GM18861 (cell line): ENCODE data around the gene PCDHB12.
"Not testable (repeated sequence)": the region's sequence is repeated elsewhere in the genome, so short reads cannot be mapped to it uniquely, and the experiment has no call there.

Experiments
- ATAC-seq: cut with Tn5 transposase; IDR thresholded peaks from one replicate; pipeline ENCODE4 v1.9.1; 2021; ENCODE audit not compliant: unreplicated experiment

The PCDHB12 gene

GRCh38 chr5:141201646-141202045 is 6.9 kb upstream of the PCDHB12 start:
- not testable (repeated sequence) for ATAC-seq

GRCh38 chr5:141210281-141210680 is 1.8 kb downstream of the PCDHB12 start:
- not testable (repeated sequence) for ATAC-seq

- not testable (repeated sequence) for ATAC-seq
Observed at GRCh38 chr5:141210849-141211248, 2.3 kb downstream of the PCDHB12 start.

- not testable (repeated sequence) for ATAC-seq
Observed at GRCh38 chr5:141213656-141214339, 5.3 kb downstream of the PCDHB12 start, which contains the start of gene PCDHB13. PCDHB13 (plus strand) TSS chr5:141213919; CDS start chr5:141214124, 205 bp downstream.

GRCh38 chr5:141214583-141214982 is 6.1 kb downstream of the PCDHB12 start:
- ATAC-seq, result not testable (repeated sequence)

GRCh38 chr5:141215504-141215903 is 7.0 kb downstream of the PCDHB12 start:
- ATAC-seq, result not testable (repeated sequence)

GRCh38 chr5:141216035-141216434 is 7.5 kb downstream of the PCDHB12 start:
- ATAC-seq, result not testable (repeated sequence)

- ATAC-seq, result no peak
Observed at GRCh38 chr5:141223112-141223783, 14.7 kb downstream of the PCDHB12 start, which contains the start of gene PCDHB14. PCDHB14 (plus strand) TSS chr5:141223343; CDS start chr5:141223506, 163 bp downstream.

GRCh38 chr5:141224844-141225243 is 16.3 kb downstream of the PCDHB12 start:
- ATAC-seq, result not testable (repeated sequence)

GRCh38 chr5:141225421-141225820 is 16.9 kb downstream of the PCDHB12 start:
- not testable (repeated sequence) for ATAC-seq

GRCh38 chr5:141234109-141234667 is 25.7 kb downstream of the PCDHB12 start:
- ATAC-seq, result no peak

GRCh38 chr5:141235922-141236321 is 27.4 kb downstream of the PCDHB12 start:
- ATAC-seq, result not testable (repeated sequence)

GRCh38 chr5:141236516-141237313 is 28.2 kb downstream of the PCDHB12 start:
- no peak for ATAC-seq

- ATAC-seq, result no peak
Observed at GRCh38 chr5:141241496-141241895, 33.0 kb downstream of the PCDHB12 start.

GRCh38 chr5:141245250-141245717 is 36.8 kb downstream of the PCDHB12 start, which contains the start of gene PCDHB15:
PCDHB15 (plus strand) TSS chr5:141245395; CDS start chr5:141245579, 184 bp downstream.
- ATAC-seq, result no peak

- ATAC-seq, result not testable (repeated sequence)
Observed at GRCh38 chr5:141246971-141247370, 38.5 kb downstream of the PCDHB12 start.

- ATAC-seq, result not testable (repeated sequence)
Observed at GRCh38 chr5:141247434-141247833, 38.9 kb downstream of the PCDHB12 start.

- ATAC-seq, result no peak
Observed at GRCh38 chr5:141250576-141250975, 42.1 kb downstream of the PCDHB12 start.

- no peak for ATAC-seq
Observed at GRCh38 chr5:141258464-141258863, 49.9 kb downstream of the PCDHB12 start.

GRCh38 chr5:141258948-141259347 is 50.4 kb downstream of the PCDHB12 start:
- no peak for ATAC-seq
